ENCODE results near the gene LEAP2. TPM values are rescaled to one million over a fixed set of nuclear protein-coding genes. Genes with fewer than 3 reads are reported as not detected.

Gene LEAP2
- total RNA-seq, 4 donors from 2014 or later: 0.21 to 9.1 (median 1.7) TPM

DNA sequence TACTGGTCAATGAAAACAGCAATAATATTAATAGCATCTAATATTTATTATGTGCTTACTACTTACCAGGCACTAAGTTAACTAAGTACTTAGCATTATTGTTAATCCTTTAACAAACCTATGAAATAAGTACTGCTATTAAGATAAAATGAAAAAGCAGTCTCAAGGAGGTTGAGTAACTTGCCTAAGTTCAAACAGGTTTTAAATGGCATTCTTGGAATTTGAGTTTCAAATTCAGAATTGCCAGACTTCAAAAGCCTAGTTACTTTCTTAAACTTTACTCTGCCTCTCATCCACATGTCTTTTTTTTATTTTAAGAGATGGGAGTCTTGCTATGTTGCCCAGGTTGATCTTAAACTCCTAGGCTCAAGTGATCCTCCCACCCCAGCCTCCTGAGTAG is 16.0 kb downstream of the LEAP2 start:
- H3K27ac ChIP-seq: no peak overlapping the region
- TF ChIP-seq POLR2AphosphoS5 (IDR thresholded peaks at IDR 0.05): no peak
- peaks cover 96% of the 10 kb centered on the region for H3K36me3 ChIP-seq
- no peak overlapping the region for H3K4me3 ChIP-seq
- no peaks in the 10 kb centered on the region for H3K27me3 ChIP-seq
- no peaks in the 10 kb centered on the region for H3K9me3 ChIP-seq
- no peak for DNase-seq (ENCODE audit: low spot score in 2 of 2)
- no peaks in the 10 kb centered on the region for H3K4me1 ChIP-seq

- Histone ChIP-seq H3K4me1 (no peaks in the 10 kb centered on the region), H3K4me3 (no peak overlapping the region), H3K36me3 (peaks cover 98% of the 10 kb centered on the region), H3K27me3 (no peaks in the 10 kb centered on the region), H3K9me3 (no peaks in the 10 kb centered on the region), H3K27ac (no peak overlapping the region)
- no peak for DNase-seq (ENCODE audit: low spot score in 2 of 2)
- WGBS: 97% methylated on average over 4 of the region's 4 CpGs
- TF ChIP-seq, protein P1, sequence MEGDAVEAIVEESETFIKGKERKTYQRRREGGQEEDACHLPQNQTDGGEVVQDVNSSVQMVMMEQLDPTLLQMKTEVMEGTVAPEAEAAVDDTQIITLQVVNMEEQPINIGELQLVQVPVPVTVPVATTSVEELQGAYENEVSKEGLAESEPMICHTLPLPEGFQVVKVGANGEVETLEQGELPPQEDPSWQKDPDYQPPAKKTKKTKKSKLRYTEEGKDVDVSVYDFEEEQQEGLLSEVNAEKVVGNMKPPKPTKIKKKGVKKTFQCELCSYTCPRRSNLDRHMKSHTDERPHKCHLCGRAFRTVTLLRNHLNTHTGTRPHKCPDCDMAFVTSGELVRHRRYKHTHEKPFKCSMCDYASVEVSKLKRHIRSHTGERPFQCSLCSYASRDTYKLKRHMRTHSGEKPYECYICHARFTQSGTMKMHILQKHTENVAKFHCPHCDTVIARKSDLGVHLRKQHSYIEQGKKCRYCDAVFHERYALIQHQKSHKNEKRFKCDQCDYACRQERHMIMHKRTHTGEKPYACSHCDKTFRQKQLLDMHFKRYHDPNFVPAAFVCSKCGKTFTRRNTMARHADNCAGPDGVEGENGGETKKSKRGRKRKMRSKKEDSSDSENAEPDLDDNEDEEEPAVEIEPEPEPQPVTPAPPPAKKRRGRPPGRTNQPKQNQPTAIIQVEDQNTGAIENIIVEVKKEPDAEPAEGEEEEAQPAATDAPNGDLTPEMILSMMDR (IDR thresholded peaks at IDR 0.05): no peak
- TF ChIP-seq POLR2AphosphoS5 (IDR thresholded peaks at IDR 0.05): no peak
- no peak for TF ChIP-seq POLR2A (IDR thresholded peaks at IDR 0.05)
- TF ChIP-seq EP300 (IDR thresholded peaks at IDR 0.05): no peak
Measured at GRCh38 chr5:132890817-132891216, 17.3 kb downstream of the LEAP2 start.

GRCh38 chr5:132895719-132896305 is 22.3 kb downstream of the LEAP2 start:
- Histone ChIP-seq H3K27me3 (no peaks in the 10 kb centered on the region), H3K9me3 (no peaks in the 10 kb centered on the region), H3K4me1 (no peaks in the 10 kb centered on the region), H3K36me3 (peaks cover 85% of the 10 kb centered on the region), H3K27ac (no peak overlapping the region), H3K4me3 (no peak overlapping the region)
- 91% methylated on average over 4 of the region's 4 CpGs for WGBS
- TF ChIP-seq POLR2A (IDR thresholded peaks at IDR 0.05) (no peak), EP300 (IDR thresholded peaks at IDR 0.05) (no peak)
- TF ChIP-seq, protein P1 (IDR thresholded peaks at IDR 0.05): no peak
- no peak for DNase-seq (ENCODE audit: low spot score in 2 of 2)

DNA sequence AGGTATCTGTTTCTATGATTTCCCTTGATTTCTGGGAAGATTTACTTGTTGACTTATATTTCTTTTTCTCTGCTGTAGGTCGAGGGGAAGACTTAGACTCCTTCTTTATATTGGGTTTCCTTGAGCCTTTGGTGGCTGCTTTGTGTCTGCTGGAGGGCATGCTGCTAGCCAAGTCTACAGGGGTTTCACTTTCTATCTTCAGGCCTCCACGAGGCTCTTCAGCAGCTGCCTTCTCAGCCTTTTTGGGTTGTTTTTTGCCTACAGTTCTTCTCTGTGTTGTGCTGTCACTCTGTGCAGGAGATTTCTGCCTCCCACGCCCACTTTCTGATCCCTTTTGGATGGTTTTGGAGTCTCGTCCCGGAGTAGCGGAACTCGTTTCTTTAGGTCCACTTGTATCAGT is 23.2 kb downstream of the LEAP2 start:
- Histone ChIP-seq H3K27ac (no peak overlapping the region), H3K36me3 (peaks cover 83% of the 10 kb centered on the region)
- 87% methylated on average over 7 of the region's 7 CpGs for WGBS

GRCh38 chr5:132898094-132898493 is 24.6 kb downstream of the LEAP2 start:
- Histone ChIP-seq H3K36me3 (peaks cover 77% of the 10 kb centered on the region), H3K9me3 (no peaks in the 10 kb centered on the region), H3K27me3 (no peaks in the 10 kb centered on the region), H3K4me1 (no peaks in the 10 kb centered on the region), H3K27ac (no peak overlapping the region), H3K4me3 (no peak overlapping the region)
- TF ChIP-seq, protein P1 (IDR thresholded peaks at IDR 0.05): no peak
- no peak for TF ChIP-seq POLR2AphosphoS5 (IDR thresholded peaks at IDR 0.05)
- no peak for TF ChIP-seq EP300 (IDR thresholded peaks at IDR 0.05)
- no peak for TF ChIP-seq POLR2A (IDR thresholded peaks at IDR 0.05)
- no peak for DNase-seq (ENCODE audit: low spot score in 2 of 2)
- 74% methylated on average over 3 of the region's 3 CpGs for WGBS

More for the DNA sequence above, 23.2 kb downstream of the LEAP2 start:
- Histone ChIP-seq H3K27me3 (no peaks in the 10 kb centered on the region), H3K9me3 (no peaks in the 10 kb centered on the region), H3K4me1 (no peaks in the 10 kb centered on the region), H3K4me3 (no peak overlapping the region)
- DNase-seq (ENCODE audit: low spot score in 2 of 2): no peak
- no peak for TF ChIP-seq EP300 (IDR thresholded peaks at IDR 0.05)
- no peak for TF ChIP-seq POLR2A (IDR thresholded peaks at IDR 0.05)
- TF ChIP-seq, protein P1 (IDR thresholded peaks at IDR 0.05): no peak
- no peak for TF ChIP-seq POLR2AphosphoS5 (IDR thresholded peaks at IDR 0.05)

DNA sequence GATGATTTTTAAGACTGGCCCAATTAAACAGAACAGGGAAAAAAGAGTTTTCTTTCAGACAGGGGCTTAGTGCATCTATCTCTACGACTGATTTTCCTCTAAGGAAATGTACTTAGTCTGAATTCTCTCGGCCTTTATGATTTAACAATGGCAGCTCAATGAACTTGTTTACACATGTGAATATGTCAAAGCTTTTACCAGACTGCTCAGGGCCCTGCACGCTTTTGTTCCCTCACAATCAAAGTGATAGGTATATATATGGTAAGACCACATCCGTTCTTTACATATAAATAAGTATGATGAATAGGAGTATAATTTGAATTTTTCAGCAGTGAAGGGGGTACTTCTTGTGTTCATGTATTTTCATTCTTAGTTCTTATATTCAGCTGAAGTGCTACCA is 27.6 kb downstream of the LEAP2 start:
- no peak overlapping the region for H3K4me3 ChIP-seq
- 92% methylated on average over 4 of the region's 4 CpGs for WGBS
- peaks cover 55% of the 10 kb centered on the region for H3K36me3 ChIP-seq

More for the DNA sequence above, 27.6 kb downstream of the LEAP2 start:
- DNase-seq (ENCODE audit: low spot score in 2 of 2): no peak
- Histone ChIP-seq H3K9me3 (no peaks in the 10 kb centered on the region), H3K27me3 (no peaks in the 10 kb centered on the region), H3K27ac (no peak overlapping the region), H3K4me1 (peaks cover 6% of the 10 kb centered on the region)
- TF ChIP-seq POLR2AphosphoS5 (IDR thresholded peaks at IDR 0.05) (no peak), EP300 (IDR thresholded peaks at IDR 0.05) (no peak), POLR2A (IDR thresholded peaks at IDR 0.05) (no peak)
- TF ChIP-seq, protein P1 (IDR thresholded peaks at IDR 0.05): no peak
